H1 (cell line): ENCODE data around the gene ECEL1. TPM values are rescaled to one million over a fixed set of nuclear protein-coding genes. Genes with fewer than 3 reads are reported as not detected.

ENCODE experiments used
- ASH2L ChIP-seq: fragments of 200-600, 300-600 bp; sonication (generic); IDR thresholded peaks from one replicate; pipeline ENCODE4 v1.7.1; 2017; ENCODE audit warnings: low read length
- CREB1 ChIP-seq: IDR thresholded peaks from 2 replicates; pipeline ENCODE4 v1.6.1; 2012; ENCODE audit warnings: inconsistent platforms
- GABPA ChIP-seq: IDR thresholded peaks from 2 replicates; pipeline ENCODE4 v1.6.1; 2011; ENCODE audit warnings: mild to moderate bottlenecking, low read length, moderate library complexity, borderline replicate concordance; ENCODE audit not compliant: insufficient read depth
- JUND ChIP-seq: IDR thresholded peaks from 2 replicates; pipeline ENCODE4 v1.6.1; 2011; ENCODE audit warnings: mild to moderate bottlenecking, improper control_type of control experiment, low read length
- RAD21 ChIP-seq, 2 experiments: IDR thresholded peaks in 1 of 2; conservative IDR thresholded peaks in 1 of 2; 2 replicates each; pipeline ENCODE4 v1.6.1; 2011; ENCODE audit warnings: low read depth in 2 of 2, low read length in 2 of 2, improper control_type of control experiment in 1 of 2, inconsistent platforms in 1 of 2, mild to moderate bottlenecking in 1 of 2, moderate library complexity in 1 of 2
- RFX5 ChIP-seq: IDR thresholded peaks from 2 replicates; pipeline ENCODE4 v1.6.1; 2011; ENCODE audit warnings: low read depth, low read length, improper control_type of control experiment, borderline replicate concordance
- RNF2 ChIP-seq: fragments of 200-900, 300-1000 bp; sonication (generic); IDR thresholded peaks from 2 replicates; pipeline ENCODE4 v1.7.1; 2016; ENCODE audit warnings: borderline replicate concordance, low read depth, mild to moderate bottlenecking, antibody characterized with exemption, low read length; ENCODE audit not compliant: poor library complexity, severe bottlenecking; ENCODE audit errors: missing control alignments
- SIN3A ChIP-seq, 2 experiments: IDR thresholded peaks in 1 of 2; conservative IDR thresholded peaks in 1 of 2; 2 replicates each; pipeline ENCODE4 v1.6.1; 2011 to 2012; ENCODE audit warnings: low read length in 2 of 2, improper control_type of control experiment in 1 of 2, low read depth in 1 of 2, mild to moderate bottlenecking in 1 of 2
- SUZ12 ChIP-seq: fragments of 200-600 bp; sonication (generic); IDR thresholded peaks from 2 replicates; pipeline ENCODE4 v1.6.1; 2012; ENCODE audit warnings: mild to moderate bottlenecking, inconsistent platforms, low read length, moderate library complexity, mixed read lengths
- TAF1 ChIP-seq: IDR thresholded peaks from 2 replicates; pipeline ENCODE4 v1.6.1; 2011; ENCODE audit warnings: mild to moderate bottlenecking, low read depth, low read length
- polyA plus RNA-seq, 7 experiments: library from polyadenylated mRNA; depleted of rRNA in 3 of 7; stranded (reverse) in 5 of 7; unstranded in 2 of 7; fragments of >200 nt in 5 of 7; fragments of 200-250 nt in 2 of 7; gene quantifications; 1 replicate in 5 of 7; 2 replicates in 1 of 7; 4 replicates in 1 of 7; pipeline versions ENCODE4 v1.2.1 to v1.2.3, GENCODE V29; 2011 to 2013; ENCODE audit warnings: missing spikeins in 2 of 7, mixed read lengths in 2 of 7
- total RNA-seq: library from RNA; stranded (reverse); fragmentation: NEBNext Ultra II Directional; extraction: Animal tissue kit (Norgen Biotek cat#: 25700); gene quantifications from 2 replicates; pipeline ENCODE4 v1.2.1, GENCODE V29; 2021
- TF ChIP-seq, protein P1 (sequence below): IDR thresholded peaks from 2 replicates; pipeline ENCODE4 v1.6.1; 2012; ENCODE audit warnings: inconsistent platforms

Gene ECEL1
- total and polyA plus RNA-seq, 2 of the 8 experiments (the other 6 are each of a cell fraction or from before 2014, with no cell fraction given), result 7.7 to 20.2 TPM

DNA sequence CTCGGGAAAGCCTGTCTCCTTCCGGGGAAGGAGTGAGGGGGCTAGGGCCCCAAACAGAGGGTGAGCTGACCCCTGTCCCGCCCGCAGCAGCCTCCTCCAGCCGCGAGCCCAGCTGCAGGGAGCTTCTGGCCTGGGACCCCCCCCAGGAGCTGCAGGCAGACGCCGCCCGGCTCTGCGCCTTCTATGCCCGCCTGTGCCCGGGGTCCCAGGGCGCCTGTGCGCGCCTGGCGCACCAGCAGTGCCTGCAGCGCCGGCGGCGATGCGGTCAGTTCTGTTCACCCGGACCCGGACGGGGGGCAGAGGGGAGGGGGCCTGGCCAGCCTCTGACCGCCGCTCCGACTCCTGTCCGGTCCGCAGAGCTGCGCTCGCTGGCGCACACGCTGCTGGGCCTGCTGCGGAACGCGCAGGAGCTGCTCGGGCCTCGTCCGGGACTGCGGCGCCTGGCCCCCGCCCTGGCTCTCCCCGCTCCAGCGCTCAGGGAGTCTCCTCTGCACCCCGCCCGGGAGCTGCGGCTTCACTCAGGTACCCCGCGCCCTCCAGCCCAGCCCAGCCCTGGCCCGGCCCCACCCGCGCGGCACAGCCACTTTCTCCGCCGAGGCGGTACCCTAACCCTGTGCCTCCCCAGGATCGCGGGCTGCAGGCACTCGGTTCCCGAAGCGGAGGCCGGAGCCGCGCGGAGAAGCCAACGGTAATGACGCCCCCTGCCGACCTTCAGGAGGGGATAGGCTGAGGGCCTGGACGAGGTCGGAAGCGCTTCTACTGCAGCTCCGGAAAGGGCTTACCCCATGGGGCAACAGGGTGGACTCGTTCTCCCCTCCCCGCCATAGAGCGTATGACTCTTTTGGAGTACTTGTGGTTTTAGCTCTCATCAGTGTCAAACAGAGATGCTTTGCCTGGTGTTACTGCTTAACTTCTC lies 36.3 kb upstream of the ECEL1 start (continued):
- peak; percentile 18; the same call in 1 of the 2 replicates for TF ChIP-seq RFX5
- TF ChIP-seq, protein P1, sequence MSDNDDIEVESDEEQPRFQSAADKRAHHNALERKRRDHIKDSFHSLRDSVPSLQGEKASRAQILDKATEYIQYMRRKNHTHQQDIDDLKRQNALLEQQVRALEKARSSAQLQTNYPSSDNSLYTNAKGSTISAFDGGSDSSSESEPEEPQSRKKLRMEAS, result peak; percentile 68
- TF ChIP-seq JUND, result no peak
- TF ChIP-seq RAD21 (IDR thresholded peaks at IDR 0.05 in 1 of 2, conservative IDR thresholded peaks at IDR 0.05 in 1 of 2; ENCODE audit: low read depth in 2 of 2, low read length in 2 of 2), result peak; percentile 29 to 51; a peak in 3 of 4 replicates
- peak; percentile 89; the same call in 1 of the 2 replicates for TF ChIP-seq SUZ12
- no peak for TF ChIP-seq TAF1
- TF ChIP-seq GABPA, result peak; percentile 35; the same call in 1 of the 2 replicates
- peak; percentile 55 for TF ChIP-seq ASH2L
- TF ChIP-seq CREB1, result peak; percentile 31; the same call in 1 of the 2 replicates
- peak; percentile 14 for TF ChIP-seq RNF2
- no peak for TF ChIP-seq SIN3A (conservative IDR thresholded peaks at IDR 0.05 in 1 of 2, IDR thresholded peaks at IDR 0.05 in 1 of 2; ENCODE audit: low read depth in 1 of 2, low read length in 2 of 2)
